Esophagus squamous epithelium (tissue), 5 donors: ENCODE data around the gene SERPINI2. TPM values are rescaled to one million over a fixed set of nuclear protein-coding genes. Genes with fewer than 3 reads are reported as not detected.
"Not testable (repeated sequence)": the region's sequence is repeated elsewhere in the genome, so short reads cannot be mapped to it uniquely, and the experiment has no call there.

Experiments used
- DNase-seq: peaks from one replicate; lab custom pipeline; 2025; lab: John Stamatoyannopoulos, UW
- H3K27ac ChIP-seq, 4 donors: fragments of 200-600 bp; sonication (generic); one replicate each; pipeline ENCODE4 v1.5.1; 2016 to 2019; ENCODE audit warnings: mild to moderate bottlenecking in 1 of 4
- H3K27me3 ChIP-seq, 4 donors: fragments of 200-600 bp; sonication (generic); 1 replicate in 3 of 4; 2 replicates in 1 of 4; pipeline versions ENCODE4 v1.5.1 to v1.6.0; 2017 to 2021; ENCODE audit warnings: antibody characterized with exemption in 1 of 4
- H3K36me3 ChIP-seq, 3 donors: fragments of 200-600 bp; sonication (generic); one replicate each; pipeline ENCODE4 v1.5.1; 2016 to 2019
- H3K4me1 ChIP-seq, 3 donors: fragments of 200-600 bp; sonication (generic); one replicate each; pipeline ENCODE4 v1.5.1; 2017 to 2019
- H3K4me3 ChIP-seq, 4 donors: fragments of 200-600 bp; sonication (generic); 1 replicate in 3 of 4; 2 replicates in 1 of 4; pipeline ENCODE4 v1.5.1; 2016 to 2019; ENCODE audit warnings: mild to moderate bottlenecking in 2 of 4, moderate library complexity in 1 of 4
- H3K9me3 ChIP-seq, 3 donors: fragments of 200-600 bp; sonication (generic); one replicate each; pipeline ENCODE4 v1.5.1; 2016 to 2019
- CTCF ChIP-seq, 6 experiments: fragments of 450-650 bp in 4 of 6; fragments of 200-600 bp in 2 of 6; sonication (generic) in 2 of 6; IDR thresholded peaks; one replicate each; pipeline ENCODE4 v1.5.1; 2016 to 2019; ENCODE audit warnings: antibody characterized with exemption in 6 of 6, mild to moderate bottlenecking in 4 of 6, moderate library complexity in 4 of 6
- POLR2A ChIP-seq, 4 donors: fragments of 450-650 bp; IDR thresholded peaks; one replicate each; pipeline ENCODE4 v1.6.1; 2017; ENCODE audit warnings: antibody characterized with exemption in 4 of 4, mild to moderate bottlenecking in 4 of 4, moderate library complexity in 3 of 4
- WGBS, 2 donors: methylation state at CpG; one replicate each; pipeline ENCODE4 v1.1.5; 2018; 5-methylcytosine and 5-hydroxymethylcytosine counted together
- intact Hi-C: fragments of 100-400 bp; cut with DNase I; formaldehyde crosslinking; loops from one replicate; pipeline ENCODE4 v1.15.0; 2022
- total RNA-seq, 4 donors: library from RNA; depleted of rRNA; stranded (reverse); fragments of >200 nt; gene quantifications; one replicate each; pipeline ENCODE4 v1.1.0, GENCODE V29; 2016
- donor health status: DM: yes; HTN: yes; CAD: no.

Gene SERPINI2
- total RNA-seq, 4 donors from 2014 or later, result 0.30 to 1.1 TPM; not detected in 2

DNA sequence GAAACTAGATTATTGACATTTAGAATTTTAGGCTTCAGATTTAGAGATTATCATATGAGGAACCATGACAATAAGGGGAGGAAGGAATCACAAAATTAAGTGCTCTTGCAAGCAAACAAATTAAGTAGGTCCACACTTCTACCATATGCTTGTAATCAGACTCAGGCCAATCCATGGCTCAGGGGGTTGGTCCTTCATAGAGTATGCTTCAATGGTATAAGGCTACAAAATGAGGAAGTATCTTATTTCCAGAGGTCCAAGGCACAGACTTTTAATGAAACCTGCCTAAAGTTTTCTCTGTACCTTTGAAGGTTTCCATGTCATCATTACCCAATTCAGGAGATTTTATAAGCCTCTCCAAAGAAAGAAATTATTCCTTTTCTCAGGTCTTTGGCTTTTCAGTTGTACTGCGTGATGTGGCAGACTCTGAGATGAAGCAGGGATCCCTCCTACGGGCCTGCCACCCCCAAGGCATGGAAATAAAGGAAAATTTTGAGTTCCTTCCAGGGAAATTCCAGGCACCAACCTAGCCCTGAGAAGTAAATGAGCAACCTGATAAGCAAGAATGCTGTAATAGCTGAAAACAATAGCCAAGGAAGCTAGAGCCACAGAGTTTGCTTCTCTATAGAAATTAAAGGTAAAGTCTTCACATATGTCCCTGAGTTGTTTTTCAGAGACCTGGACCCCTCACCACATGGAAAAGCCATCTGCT lies 36.3 kb downstream of the SERPINI2 start:
- intact Hi-C loops, result no loop called here
- 34 to 39% methylated on average over 2 of the region's 2 CpGs for WGBS, 2 donors
- Histone ChIP-seq H3K9me3 (no peaks in the 10 kb centered on the region), H3K4me3 (no peak overlapping the region), H3K4me1 (no peaks in the 10 kb centered on the region), H3K36me3 (no peaks in the 10 kb centered on the region), H3K27ac (no peak overlapping the region), H3K27me3 (no peaks in the 10 kb centered on the region)
- DNase-seq, result no peak
- TF ChIP-seq POLR2A (IDR thresholded peaks at IDR 0.05) (no peak), CTCF (IDR thresholded peaks at IDR 0.05) (no peak)

- intact Hi-C loops, H3K27me3 ChIP-seq: not testable (repeated sequence)
- 86 to 87% methylated on average over 3 of the region's 3 CpGs for WGBS, 2 donors
Observed at GRCh38 chr3:167426962-167427361, 46.9 kb downstream of the SERPINI2 start.

DNA sequence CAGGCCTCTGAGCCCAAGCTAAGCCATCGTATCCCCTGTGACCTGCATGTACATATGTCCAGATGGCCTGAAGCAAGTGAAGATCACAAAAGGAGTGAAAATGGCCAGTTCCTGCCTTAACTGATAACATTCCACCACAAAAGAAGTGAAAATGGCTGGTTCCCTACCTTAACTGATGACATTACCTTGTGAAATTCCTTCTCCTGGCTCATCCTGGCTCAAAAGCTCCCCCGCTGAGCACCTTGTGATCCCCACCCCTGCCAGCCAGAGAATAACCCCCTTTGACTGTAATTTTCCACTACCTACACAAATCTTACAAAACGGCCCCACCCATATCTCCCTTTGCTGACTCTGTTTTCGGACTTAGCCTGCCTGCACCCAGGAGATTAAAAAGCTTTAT lies 51.4 kb downstream of the SERPINI2 start:
- peaks cover 0 to 16% (median 0%) of the 10 kb centered on the region in 3 donors for H3K9me3 ChIP-seq
- intact Hi-C loops, H3K27ac ChIP-seq, H3K36me3 ChIP-seq, H3K4me1 ChIP-seq, H3K27me3 ChIP-seq, DNase-seq, H3K4me3 ChIP-seq: not testable (repeated sequence)
- WGBS, 2 donors, result 84 to 86% methylated on average over 4 of the region's 4 CpGs

More at GRCh38 chr3:167426962-167427361, 46.9 kb downstream of the SERPINI2 start:
- DNase-seq, H3K4me1 ChIP-seq, H3K36me3 ChIP-seq, H3K27ac ChIP-seq, H3K4me3 ChIP-seq: not testable (repeated sequence)
- peaks cover 0 to 18% (median 0%) of the 10 kb centered on the region in 3 donors for H3K9me3 ChIP-seq

GRCh38 chr3:167409611-167410010 lies 64.2 kb downstream of the SERPINI2 start:
- no peaks in the 10 kb centered on the region for H3K27me3 ChIP-seq
- TF ChIP-seq POLR2A (IDR thresholded peaks at IDR 0.05) (no peak), CTCF (IDR thresholded peaks at IDR 0.05) (no peak)
- peaks cover 0 to 3% (median 0%) of the 10 kb centered on the region in 3 donors for H3K4me1 ChIP-seq
- no peak overlapping the region for H3K27ac ChIP-seq
- no peak for DNase-seq
- WGBS, 2 donors, result 40 to 67% methylated on average over 1 of the region's 1 CpG
- no peak overlapping the region for H3K4me3 ChIP-seq
- H3K9me3 ChIP-seq, result no peaks in the 10 kb centered on the region
- no peaks in the 10 kb centered on the region for H3K36me3 ChIP-seq
- intact Hi-C loops, result no loop called here

DNA sequence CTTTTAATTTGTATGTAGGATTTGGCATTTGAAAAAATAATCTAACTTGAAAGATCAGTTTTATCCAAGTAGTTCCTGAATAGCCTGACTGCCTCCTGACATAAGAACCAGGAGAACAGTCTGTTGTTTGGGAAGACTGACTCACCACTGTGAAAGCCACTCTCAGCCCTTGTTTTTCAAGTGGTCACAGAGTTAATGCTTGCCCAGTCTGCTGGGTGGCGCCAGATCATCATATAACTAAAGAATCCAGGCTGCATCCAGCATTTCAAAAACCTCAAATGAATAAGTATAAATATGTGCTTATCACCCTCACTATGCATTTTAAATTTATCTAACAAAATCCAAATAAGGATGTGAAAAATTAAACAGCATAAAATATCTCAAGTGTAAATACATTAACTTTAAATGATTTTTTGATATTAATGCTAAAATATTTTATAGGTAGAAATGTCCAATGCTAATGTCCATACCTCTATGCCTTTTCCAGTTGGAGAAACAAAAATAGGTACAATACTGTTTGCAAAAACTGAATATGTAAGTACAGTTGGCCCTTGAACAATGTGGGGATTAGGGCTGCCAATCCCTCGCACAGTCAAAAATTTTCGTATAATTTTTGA lies 66.9 kb downstream of the SERPINI2 start:
- Histone ChIP-seq H3K27ac (no peak overlapping the region), H3K9me3 (no peaks in the 10 kb centered on the region), H3K4me1 (peaks cover 0 to 3% (median 0%) of the 10 kb centered on the region in 3 donors), H3K36me3 (no peaks in the 10 kb centered on the region), H3K27me3 (no peaks in the 10 kb centered on the region), H3K4me3 (no peak overlapping the region)
- WGBS, 2 donors, result 69 to 70% methylated on average over 3 of the region's 3 CpGs
- TF ChIP-seq CTCF (IDR thresholded peaks at IDR 0.05), result peak in 4 of 6 experiments; percentile 45 to 68 (median 48)
- TF ChIP-seq POLR2A (IDR thresholded peaks at IDR 0.05), result no peak
- intact Hi-C loops, result no loop called here
- no peak for DNase-seq

- Histone ChIP-seq H3K4me1 (no peaks in the 10 kb centered on the region), H3K27ac (no peak overlapping the region), H3K9me3 (no peaks in the 10 kb centered on the region), H3K27me3 (no peaks in the 10 kb centered on the region), H3K36me3 (no peaks in the 10 kb centered on the region), H3K4me3 (no peak overlapping the region)
- intact Hi-C loops, result no loop called here
- DNase-seq, result no peak
- WGBS, 2 donors, result 17 to 31% methylated on average over 1 of the region's 1 CpG
- TF ChIP-seq CTCF (IDR thresholded peaks at IDR 0.05), result no peak
- TF ChIP-seq POLR2A (IDR thresholded peaks at IDR 0.05), result no peak
Observed at GRCh38 chr3:167397826-167398225, 76.0 kb downstream of the SERPINI2 start.
